ENCODE data around the gene PLEKHA7.

- no peak for TF ChIP-seq MAFK (conservative IDR thresholded peaks at IDR 0.05 in 1 of 2, IDR thresholded peaks at IDR 0.05 in 1 of 2; ENCODE audit: low read length in 2 of 2)
- no peak for TF ChIP-seq SMYD3 (CRISPR knock-in tag; IDR thresholded peaks at IDR 0.05)
- TF ChIP-seq MXI1 (IDR thresholded peaks at IDR 0.05; ENCODE audit: borderline replicate concordance, low read depth, low read length), result no peak
- TF ChIP-seq SRSF1 (optimal IDR thresholded peaks at IDR 0.05; ENCODE audit: low read depth, low read length), result no peak
- no peak for TF ChIP-seq CTCF (CRISPR knock-in tag; IDR thresholded peaks at IDR 0.05)
- no peak for TF ChIP-seq KDM1A (CRISPR knock-in tag; IDR thresholded peaks at IDR 0.05)
- no peak for TF ChIP-seq NR1H2 (CRISPR knock-in tag; IDR thresholded peaks at IDR 0.05; ENCODE audit: borderline replicate concordance, low read depth)
- TF ChIP-seq EZH2 (conservative IDR thresholded peaks at IDR 0.05; ENCODE audit: low read depth, low read length), result no peak
- TF ChIP-seq SP5 (CRISPR knock-in tag; IDR thresholded peaks at IDR 0.05; ENCODE audit: borderline replicate concordance, low read depth), result no peak
- TF ChIP-seq GABPB1 (CRISPR knock-in tag; IDR thresholded peaks at IDR 0.05), result no peak
- TF ChIP-seq ZZZ3 (CRISPR knock-in tag; IDR thresholded peaks at IDR 0.05; ENCODE audit: borderline replicate concordance), result no peak
- TF ChIP-seq HDAC2 (CRISPR knock-in tag; IDR thresholded peaks at IDR 0.05), result no peak
Observed at GRCh38 chr11:16985297-16985696, 28.9 kb downstream of the PLEKHA7 start.
